Small intestine (tissue), 7 donors: ENCODE data around the gene KRT4. TPM values are rescaled to one million over a fixed set of nuclear protein-coding genes. Genes with fewer than 3 reads are reported as not detected.

Experiments
- DNase-seq, 2 donors: peaks; one replicate each; pipeline versions ENCODE4 v3.0.0 to v3.0.0-alpha.2; 2013
- FAIRE-seq: peaks from 2 replicates; lab custom pipeline; 2012; peaks lifted over from hg19 to GRCh38; lab: Jason Lieb, UNC
- H3K27ac ChIP-seq, 3 donors: one replicate each; pipeline ENCODE4 v1.5.1; 2013; ENCODE audit warnings: low read length in 2 of 3, mild to moderate bottlenecking in 2 of 3, control low read depth in 1 of 3, inconsistent platforms in 1 of 3, low read depth in 1 of 3, moderate library complexity in 1 of 3
- H3K27me3 ChIP-seq, 3 donors: one replicate each; pipeline ENCODE4 v1.6.1; 2013; ENCODE audit warnings: low read length in 3 of 3, inconsistent platforms in 1 of 3; ENCODE audit not compliant: control insufficient read depth in 3 of 3, insufficient read depth in 3 of 3
- H3K36me3 ChIP-seq, 3 donors: one replicate each; pipeline ENCODE4 v1.6.1; 2013; ENCODE audit warnings: low read length in 3 of 3, inconsistent platforms in 1 of 3, low read depth in 1 of 3, mild to moderate bottlenecking in 1 of 3, moderate library complexity in 1 of 3; ENCODE audit not compliant: control insufficient read depth in 3 of 3, insufficient read depth in 2 of 3
- H3K4me1 ChIP-seq, 3 donors: one replicate each; pipeline ENCODE4 v1.6.1; 2013; ENCODE audit warnings: low read length in 2 of 3, inconsistent platforms in 1 of 3, low read depth in 1 of 3, mild to moderate bottlenecking in 1 of 3, moderate library complexity in 1 of 3; ENCODE audit not compliant: control insufficient read depth in 3 of 3, insufficient read depth in 2 of 3
- H3K4me3 ChIP-seq, 3 donors: one replicate each; pipeline ENCODE4 v1.5.1; 2013; ENCODE audit warnings: low read length in 3 of 3, control low read depth in 1 of 3, inconsistent platforms in 1 of 3, low read depth in 1 of 3, mild to moderate bottlenecking in 1 of 3, moderate library complexity in 1 of 3
- H3K9me3 ChIP-seq, 2 donors: one replicate each; pipeline ENCODE4 v1.6.1; 2013; ENCODE audit warnings: low read depth in 1 of 2, low read length in 1 of 2; ENCODE audit not compliant: control insufficient read depth in 2 of 2, insufficient read depth in 1 of 2
- WGBS, 3 donors: extraction: QIAGEN DNeasy Blood & Tissue Kit; methylation state at CpG; one replicate each; pipeline ENCODE4 v1.1.7; 2013; 5-methylcytosine and 5-hydroxymethylcytosine counted together
- polyA plus RNA-seq, 4 donors: library from polyadenylated mRNA; stranded (reverse) in 3 of 4; unstranded in 1 of 4; fragments of 200-250 nt in 3 of 4; fragments of 120-200 nt in 1 of 4; gene quantifications; one replicate each; pipeline versions ENCODE4 v1.2.1 to v1.2.3, GENCODE V29; 2013
- donor health status: healthy with polysubstance abuse.
- donor health status: control.
- donor health status: control.
- donor health status: Bipolar disorder and iron deficiency.
- donor health status: healthy.

Gene KRT4
- polyA plus RNA-seq, 4 donors, result 0.04 to 12.3 (median 4.4) TPM

GRCh38 chr12:52781399-52782082, 32.4 kb downstream of the KRT4 start:
- FAIRE-seq (no peak), DNase-seq (no peak)
- Histone ChIP-seq H3K4me3 (no peak overlapping the region), H3K4me1 (no peaks in the 10 kb centered on the region), H3K36me3 (no peaks in the 10 kb centered on the region), H3K27ac (no peak overlapping the region), H3K27me3 (peaks cover 0 to 8% (median 0%) of the 10 kb centered on the region in 3 donors), H3K9me3 (no peaks in the 10 kb centered on the region)
- 69 to 81% (median 70%) methylated on average over 4 of the region's 4 CpGs for WGBS, 3 donors

- Histone ChIP-seq H3K4me1 (no peaks in the 10 kb centered on the region), H3K4me3 (no peak overlapping the region), H3K9me3 (no peaks in the 10 kb centered on the region), H3K27ac (no peak overlapping the region), H3K36me3 (no peaks in the 10 kb centered on the region), H3K27me3 (peaks cover 0 to 8% (median 2%) of the 10 kb centered on the region in 3 donors)
- DNase-seq, result no peak
- WGBS, 3 donors, result 89 to 91% (median 90%) methylated on average over 6 of the region's 6 CpGs
- FAIRE-seq, result no peak
These were observed 34.0 kb downstream of the KRT4 start for GRCh38 chr12:52779914-52780313.

- Histone ChIP-seq H3K9me3 (no peaks in the 10 kb centered on the region), H3K36me3 (no peaks in the 10 kb centered on the region), H3K4me3 (no peak overlapping the region), H3K27me3 (peaks cover 0 to 6% (median 6%) of the 10 kb centered on the region in 3 donors), H3K4me1 (no peaks in the 10 kb centered on the region), H3K27ac (no peak overlapping the region)
- 88 to 91% (median 91%) methylated on average over 2 of the region's 2 CpGs for WGBS, 3 donors
- FAIRE-seq (no peak), DNase-seq (no peak)
These were observed 35.1 kb downstream of the KRT4 start for GRCh38 chr12:52778833-52779232.

- Histone ChIP-seq H3K27ac (no peak overlapping the region), H3K27me3 (peaks cover 0 to 9% (median 5%) of the 10 kb centered on the region in 3 donors), H3K9me3 (no peaks in the 10 kb centered on the region), H3K4me1 (no peaks in the 10 kb centered on the region), H3K4me3 (no peak overlapping the region), H3K36me3 (no peaks in the 10 kb centered on the region)
- 81 to 88% (median 85%) methylated on average over 4 of the region's 4 CpGs for WGBS, 3 donors
- no peak for FAIRE-seq
- DNase-seq, result no peak
These were observed 36.4 kb downstream of the KRT4 start for GRCh38 chr12:52777566-52777965.

GRCh38 chr12:52776913-52777395, 37.0 kb downstream of the KRT4 start, which contains the start of gene KRT76:
Gene KRT76, minus strand, starts transcription at chr12:52777345. Its CDS starts 54 bp downstream, at chr12:52777291.
- 80 to 87% (median 82%) methylated on average over 8 of the region's 8 CpGs for WGBS, 3 donors

GRCh38 chr12:52776435-52776834, 37.5 kb downstream of the KRT4 start:
- no peak for FAIRE-seq
- H3K4me3 ChIP-seq, result no peak overlapping the region
- no peak for DNase-seq
- no peaks in the 10 kb centered on the region for H3K9me3 ChIP-seq
- 74 to 86% (median 85%) methylated on average over 5 of the region's 5 CpGs for WGBS, 3 donors
- H3K27me3 ChIP-seq, result peaks cover 0 to 9% (median 4%) of the 10 kb centered on the region in 3 donors
- no peak overlapping the region for H3K27ac ChIP-seq
- H3K36me3 ChIP-seq, result no peaks in the 10 kb centered on the region
- H3K4me1 ChIP-seq, result no peaks in the 10 kb centered on the region

More at GRCh38 chr12:52776913-52777395, 37.0 kb downstream of the KRT4 start, which contains the start of gene KRT76:
- Histone ChIP-seq H3K4me1 (no peaks in the 10 kb centered on the region), H3K4me3 (no peak within 1 kb of the TSS), H3K36me3 (no peaks in the 10 kb centered on the region), H3K27me3 (peaks cover 0 to 9% (median 4%) of the 10 kb centered on the region in 3 donors), H3K27ac (no peak within 1 kb of the TSS), H3K9me3 (no peaks in the 10 kb centered on the region)
- no peak for FAIRE-seq
- DNase-seq, result no peak

- H3K4me1 ChIP-seq, result no peaks in the 10 kb centered on the region
- H3K27me3 ChIP-seq, result peaks cover 0 to 9% (median 4%) of the 10 kb centered on the region in 3 donors
- no peaks in the 10 kb centered on the region for H3K36me3 ChIP-seq
- no peak for DNase-seq
- no peak overlapping the region for H3K27ac ChIP-seq
- H3K4me3 ChIP-seq, result no peak overlapping the region
- H3K9me3 ChIP-seq, result no peaks in the 10 kb centered on the region
- WGBS, 3 donors, result 70 to 80% (median 79%) methylated on average over 8 of the region's 8 CpGs
- FAIRE-seq, result no peak
These were observed 39.2 kb downstream of the KRT4 start for GRCh38 chr12:52774629-52775250.

- H3K9me3 ChIP-seq, result no peaks in the 10 kb centered on the region
- DNase-seq (no peak), FAIRE-seq (no peak)
- no peak overlapping the region for H3K27ac ChIP-seq
- no peaks in the 10 kb centered on the region for H3K36me3 ChIP-seq
- H3K4me3 ChIP-seq, result no peak overlapping the region
- 73 to 81% (median 75%) methylated on average over 3 of the region's 3 CpGs for WGBS, 3 donors
- H3K4me1 ChIP-seq, result no peaks in the 10 kb centered on the region
- peaks cover 0 to 9% (median 0%) of the 10 kb centered on the region in 3 donors for H3K27me3 ChIP-seq
These were observed 41.1 kb downstream of the KRT4 start for GRCh38 chr12:52772772-52773171.
